HG03558 (cell line): ENCODE data around the gene HFE.
"Not testable (repeated sequence)": the region's sequence is repeated elsewhere in the genome, so short reads cannot be mapped to it uniquely, and the experiment has no call there.

ENCODE experiments used
- ATAC-seq: cut with Tn5 transposase; IDR thresholded peaks from one replicate; pipeline ENCODE4 v1.9.1; 2021; ENCODE audit warnings: moderate number of reproducible peaks; ENCODE audit not compliant: unreplicated experiment; ENCODE audit errors: extremely low read depth

The HFE gene

DNA sequence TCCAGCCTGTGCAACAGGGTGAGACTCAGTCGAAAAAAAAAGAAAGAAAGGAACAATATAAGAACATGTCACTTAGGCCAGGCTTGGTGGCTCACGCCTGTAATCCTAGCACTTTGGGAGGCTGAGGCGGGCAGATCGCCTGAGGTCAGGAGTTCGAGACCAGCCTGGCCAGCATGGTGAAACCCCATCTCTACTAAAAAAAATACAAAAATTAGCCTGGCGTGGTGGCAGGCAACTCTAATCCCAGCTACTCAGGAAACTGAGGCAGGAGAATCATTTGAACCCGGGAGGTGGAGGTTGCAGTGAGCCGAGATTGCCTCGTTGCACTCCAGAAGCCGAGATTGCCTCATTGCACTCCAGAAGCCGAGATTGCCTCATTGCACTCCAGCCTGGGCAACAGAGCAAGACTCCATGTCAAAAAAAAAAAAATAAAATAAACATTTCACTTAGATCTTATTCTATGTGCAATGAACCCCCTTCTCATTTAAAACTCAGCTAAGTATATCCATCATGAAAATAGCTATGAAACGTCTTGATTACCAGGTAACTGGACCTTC is 28.7 kb upstream of the HFE start:
- ATAC-seq: not testable (repeated sequence)

DNA sequence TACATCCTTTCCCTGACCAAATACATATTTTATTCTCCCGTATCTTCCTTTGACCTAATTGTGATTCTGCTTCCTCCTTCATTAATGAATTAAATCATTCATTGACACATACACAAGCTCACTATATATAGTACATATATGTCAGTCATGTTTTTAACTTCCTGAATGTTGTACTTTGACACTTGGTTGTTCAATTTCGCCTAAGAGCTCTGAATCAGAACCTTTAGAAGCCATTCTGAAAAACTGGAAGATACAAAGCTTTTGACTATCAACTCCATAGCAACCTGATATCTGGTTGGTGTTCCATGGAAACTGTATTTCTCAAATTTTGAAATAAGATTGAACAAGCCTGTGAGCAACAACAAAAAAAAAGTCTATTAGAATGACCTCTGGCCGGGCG is 27.3 kb upstream of the HFE start:
- ATAC-seq: no peak

DNA sequence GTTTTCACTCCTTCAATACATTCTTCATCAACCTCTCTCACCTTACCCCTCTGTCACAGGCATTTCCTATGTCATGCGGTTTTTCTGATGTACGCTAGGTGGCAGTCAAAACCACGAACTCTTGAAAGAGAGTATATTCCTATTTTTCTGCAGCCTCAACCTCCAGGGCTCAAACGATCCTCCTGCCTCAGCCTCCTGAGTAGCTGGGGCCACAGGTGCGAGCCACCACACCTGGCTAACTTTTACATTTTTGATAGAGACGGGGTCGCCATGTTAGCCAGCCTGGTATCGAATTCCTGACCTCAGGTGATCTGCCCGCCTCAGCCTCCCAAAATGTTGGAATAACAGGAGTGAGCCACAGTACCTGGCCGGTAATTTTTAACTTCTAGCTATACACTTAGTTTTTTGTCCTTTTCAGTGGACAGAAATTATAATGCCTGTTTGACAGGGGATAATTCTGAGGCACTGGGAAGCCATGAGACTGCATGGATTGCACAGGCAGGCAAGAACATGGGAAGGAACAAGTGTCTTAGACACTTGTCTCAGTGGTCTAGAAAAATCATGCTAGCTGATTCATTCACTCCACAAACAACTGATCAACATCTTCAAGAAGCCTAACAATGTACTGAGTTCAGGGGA is 22.5 kb upstream of the HFE start:
- no peak for ATAC-seq

DNA sequence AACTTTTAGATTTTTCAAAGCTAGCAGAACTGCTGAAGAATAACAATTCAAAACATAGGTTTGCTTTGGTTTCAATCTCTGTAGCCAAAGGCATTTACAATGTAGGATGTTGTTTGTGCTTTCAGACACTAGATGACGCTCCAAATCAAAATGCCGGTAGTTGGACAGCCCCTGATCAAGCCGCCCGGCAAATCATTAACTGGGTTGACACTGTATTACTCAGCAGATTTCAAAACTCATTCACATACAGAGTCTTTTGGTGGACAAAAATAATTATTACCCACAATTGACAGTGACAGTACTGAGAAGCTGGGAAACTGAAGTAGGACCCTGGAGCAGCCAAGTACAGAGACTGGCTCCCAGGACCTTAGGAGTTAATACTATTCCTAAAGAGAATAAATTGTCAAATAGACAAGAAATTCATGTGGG is 21.3 kb upstream of the HFE start:
- ATAC-seq: peak; percentile 69

DNA sequence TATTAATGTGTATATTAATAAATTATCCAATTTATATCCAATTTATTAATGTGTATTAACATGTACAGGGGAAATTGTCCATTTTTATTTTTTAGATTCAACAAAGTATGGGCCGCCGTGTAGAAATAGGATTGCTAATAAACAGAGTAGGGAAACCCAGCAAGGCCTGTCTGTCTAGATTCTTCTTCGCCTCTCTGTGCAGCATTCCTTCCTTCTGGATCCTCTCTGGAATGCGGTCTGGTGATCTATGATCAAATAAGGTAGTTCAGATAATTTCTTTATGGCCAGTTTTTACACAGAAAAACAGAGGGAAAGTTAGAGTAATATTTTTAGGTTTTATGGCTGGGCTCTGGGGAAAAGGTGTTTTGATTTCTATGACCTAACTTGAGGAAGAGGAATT is 19.9 kb upstream of the HFE start:
- no peak for ATAC-seq

DNA sequence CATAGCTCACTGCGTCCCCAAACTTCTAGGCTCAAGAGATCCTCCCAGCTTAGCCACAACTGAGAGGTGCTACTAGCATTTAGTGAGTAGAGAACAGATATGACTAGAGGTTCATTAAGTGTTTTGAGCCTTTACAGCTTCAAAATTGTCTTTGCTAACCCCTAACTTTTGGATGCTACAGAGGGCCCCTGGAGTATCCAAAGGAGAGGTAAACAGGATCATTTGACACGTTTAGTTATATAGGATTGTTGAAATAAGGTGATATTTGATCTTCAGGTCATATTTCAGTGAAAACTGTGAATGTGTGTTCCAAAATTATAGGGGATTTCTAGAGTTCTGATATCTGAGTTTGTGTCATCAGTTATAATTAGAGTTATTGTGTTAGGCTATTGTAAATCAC is 19.2 kb upstream of the HFE start:
- ATAC-seq: no peak

DNA sequence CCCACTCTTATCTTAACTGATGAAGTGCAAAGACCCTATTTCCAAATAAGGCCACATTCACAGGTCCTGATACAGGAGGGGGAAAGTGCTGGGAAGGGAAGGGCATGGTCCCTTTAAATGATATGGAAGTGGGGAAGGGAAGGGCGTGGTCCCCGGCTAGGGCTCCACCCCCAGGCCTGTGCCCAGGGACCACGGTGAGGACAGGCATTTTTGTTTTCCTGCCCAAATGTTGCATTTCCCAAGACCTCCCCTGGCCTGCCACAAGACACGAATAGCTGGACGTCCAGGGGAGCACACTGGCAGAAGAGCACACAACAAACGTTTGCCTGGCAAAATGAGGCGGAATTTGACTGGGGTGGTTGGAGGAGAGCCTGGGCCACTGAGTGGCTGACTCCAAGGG is 16.1 kb upstream of the HFE start:
- no peak for ATAC-seq

DNA sequence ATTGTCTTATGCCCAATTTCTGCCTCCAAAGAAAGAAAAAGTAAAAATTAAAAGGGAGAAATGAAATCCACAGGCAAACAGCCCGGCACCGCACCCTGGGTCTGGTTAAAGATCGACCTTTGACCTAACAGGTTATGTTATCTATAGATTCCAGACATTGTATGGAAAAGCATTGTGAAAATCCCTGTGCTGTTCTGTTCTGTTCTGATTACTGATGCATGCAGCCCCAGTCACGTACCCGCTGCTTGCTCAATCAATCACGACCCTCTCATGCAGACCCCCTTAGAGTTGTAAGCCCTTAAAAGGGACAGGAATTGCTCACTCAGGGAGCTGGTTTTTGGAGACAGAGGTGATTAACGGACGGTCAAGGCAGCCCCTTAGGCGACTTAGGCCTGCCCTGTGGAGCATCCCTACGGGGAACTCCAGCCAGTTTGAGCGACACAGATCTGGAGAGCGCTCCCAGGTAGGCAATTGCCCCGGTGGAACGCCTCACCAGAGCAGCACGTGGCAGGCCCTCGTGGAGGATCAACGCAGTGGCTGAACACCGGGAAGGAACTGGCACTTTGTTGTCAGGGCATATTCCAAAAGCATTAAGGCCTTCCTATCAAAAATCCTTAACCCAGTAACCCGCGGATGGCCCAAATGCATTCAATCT is 12.0 kb upstream of the HFE start:
- no peak for ATAC-seq

DNA sequence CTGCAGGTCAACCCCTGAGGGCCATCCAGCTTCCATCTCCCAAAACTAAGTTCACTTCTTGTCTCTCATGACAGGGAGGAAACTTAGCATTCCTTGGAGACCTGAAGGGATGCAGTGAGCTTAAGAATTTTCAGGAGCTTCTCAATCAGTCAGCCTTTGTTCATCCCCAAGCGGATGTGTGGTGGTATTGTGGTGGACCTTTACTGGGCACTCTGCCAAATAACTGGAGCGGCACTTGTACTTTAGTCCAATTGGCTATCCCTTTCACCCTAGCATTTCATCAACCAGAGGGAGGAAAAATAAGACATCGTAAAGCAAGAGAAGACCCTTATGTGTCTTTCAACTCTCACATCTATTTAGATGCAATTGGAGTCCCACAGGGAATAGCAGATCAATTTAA is 9.2 kb upstream of the HFE start:
- not testable (repeated sequence) for ATAC-seq

DNA sequence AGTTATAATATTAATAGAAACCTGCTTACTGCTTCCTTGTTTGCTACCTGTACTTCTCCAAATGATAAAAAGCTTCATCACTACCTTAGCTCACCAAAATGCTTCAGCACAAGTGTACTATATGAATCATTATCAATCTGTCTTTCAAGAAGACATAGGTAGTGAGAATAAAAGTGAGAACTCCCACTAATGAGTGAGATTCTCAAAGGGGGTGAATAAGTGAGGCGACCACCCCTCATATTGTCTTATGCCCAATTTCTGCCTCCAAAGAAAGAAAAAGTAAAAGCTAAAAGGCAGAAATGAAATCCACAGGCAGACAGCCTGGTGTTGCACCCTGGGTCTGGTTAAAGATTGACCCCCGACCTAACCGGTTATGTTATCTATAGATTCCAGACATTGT is 6.1 kb upstream of the HFE start:
- not testable (repeated sequence) for ATAC-seq

DNA sequence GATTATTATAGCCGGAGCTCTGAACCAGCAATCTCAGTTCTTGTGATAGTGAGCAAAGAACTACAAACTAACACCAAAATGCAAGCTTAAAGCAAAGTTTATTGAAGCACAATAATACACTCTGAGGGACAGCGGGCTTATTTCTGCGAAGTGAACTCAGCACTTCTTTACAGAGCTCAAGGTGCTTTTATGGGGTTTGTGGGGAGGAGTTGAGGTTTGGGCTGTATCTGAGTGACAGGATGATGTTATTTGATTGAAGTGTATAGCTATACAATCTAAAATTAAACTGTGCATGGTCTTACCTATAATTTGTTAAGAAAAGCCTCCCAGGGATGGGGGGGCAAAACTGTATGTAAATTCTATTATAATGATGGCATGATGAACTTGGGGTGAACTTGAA is 1.0 kb upstream of the HFE start:
- no peak for ATAC-seq

DNA sequence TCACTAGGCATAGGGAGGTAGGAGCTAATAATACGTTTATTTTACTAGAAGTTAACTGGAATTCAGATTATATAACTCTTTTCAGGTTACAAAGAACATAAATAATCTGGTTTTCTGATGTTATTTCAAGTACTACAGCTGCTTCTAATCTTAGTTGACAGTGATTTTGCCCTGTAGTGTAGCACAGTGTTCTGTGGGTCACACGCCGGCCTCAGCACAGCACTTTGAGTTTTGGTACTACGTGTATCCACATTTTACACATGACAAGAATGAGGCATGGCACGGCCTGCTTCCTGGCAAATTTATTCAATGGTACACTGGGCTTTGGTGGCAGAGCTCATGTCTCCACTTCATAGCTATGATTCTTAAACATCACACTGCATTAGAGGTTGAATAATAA is 1.1 kb downstream of the HFE start:
- no peak for ATAC-seq

DNA sequence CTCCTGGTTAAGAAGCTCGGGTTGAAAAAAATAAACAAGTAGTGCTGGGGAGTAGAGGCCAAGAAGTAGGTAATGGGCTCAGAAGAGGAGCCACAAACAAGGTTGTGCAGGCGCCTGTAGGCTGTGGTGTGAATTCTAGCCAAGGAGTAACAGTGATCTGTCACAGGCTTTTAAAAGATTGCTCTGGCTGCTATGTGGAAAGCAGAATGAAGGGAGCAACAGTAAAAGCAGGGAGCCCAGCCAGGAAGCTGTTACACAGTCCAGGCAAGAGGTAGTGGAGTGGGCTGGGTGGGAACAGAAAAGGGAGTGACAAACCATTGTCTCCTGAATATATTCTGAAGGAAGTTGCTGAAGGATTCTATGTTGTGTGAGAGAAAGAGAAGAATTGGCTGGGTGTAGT is 2.0 kb downstream of the HFE start:
- ATAC-seq: no peak

DNA sequence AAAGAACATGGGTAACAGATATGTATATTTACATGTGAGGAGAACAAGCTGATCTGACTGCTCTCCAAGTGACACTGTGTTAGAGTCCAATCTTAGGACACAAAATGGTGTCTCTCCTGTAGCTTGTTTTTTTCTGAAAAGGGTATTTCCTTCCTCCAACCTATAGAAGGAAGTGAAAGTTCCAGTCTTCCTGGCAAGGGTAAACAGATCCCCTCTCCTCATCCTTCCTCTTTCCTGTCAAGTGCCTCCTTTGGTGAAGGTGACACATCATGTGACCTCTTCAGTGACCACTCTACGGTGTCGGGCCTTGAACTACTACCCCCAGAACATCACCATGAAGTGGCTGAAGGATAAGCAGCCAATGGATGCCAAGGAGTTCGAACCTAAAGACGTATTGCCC is 5.2 kb downstream of the HFE start:
- ATAC-seq: no peak

DNA sequence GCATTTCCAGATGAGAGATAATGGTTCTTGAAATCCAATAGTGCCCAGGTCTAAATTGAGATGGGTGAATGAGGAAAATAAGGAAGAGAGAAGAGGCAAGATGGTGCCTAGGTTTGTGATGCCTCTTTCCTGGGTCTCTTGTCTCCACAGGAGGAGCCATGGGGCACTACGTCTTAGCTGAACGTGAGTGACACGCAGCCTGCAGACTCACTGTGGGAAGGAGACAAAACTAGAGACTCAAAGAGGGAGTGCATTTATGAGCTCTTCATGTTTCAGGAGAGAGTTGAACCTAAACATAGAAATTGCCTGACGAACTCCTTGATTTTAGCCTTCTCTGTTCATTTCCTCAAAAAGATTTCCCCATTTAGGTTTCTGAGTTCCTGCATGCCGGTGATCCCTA is 6.8 kb downstream of the HFE start:
- no peak for ATAC-seq

DNA sequence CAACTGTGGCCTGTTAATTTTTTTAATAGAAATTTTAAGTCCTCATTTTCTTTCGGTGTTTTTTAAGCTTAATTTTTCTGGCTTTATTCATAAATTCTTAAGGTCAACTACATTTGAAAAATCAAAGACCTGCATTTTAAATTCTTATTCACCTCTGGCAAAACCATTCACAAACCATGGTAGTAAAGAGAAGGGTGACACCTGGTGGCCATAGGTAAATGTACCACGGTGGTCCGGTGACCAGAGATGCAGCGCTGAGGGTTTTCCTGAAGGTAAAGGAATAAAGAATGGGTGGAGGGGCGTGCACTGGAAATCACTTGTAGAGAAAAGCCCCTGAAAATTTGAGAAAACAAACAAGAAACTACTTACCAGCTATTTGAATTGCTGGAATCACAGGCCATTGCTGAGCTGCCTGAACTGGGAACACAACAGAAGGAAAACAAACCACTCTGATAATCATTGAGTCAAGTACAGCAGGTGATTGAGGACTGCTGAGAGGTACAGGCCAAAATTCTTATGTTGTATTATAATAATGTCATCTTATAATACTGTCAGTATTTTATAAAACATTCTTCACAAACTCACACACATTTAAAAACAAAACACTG is 10.1 kb downstream of the HFE start:
- ATAC-seq: no peak

DNA sequence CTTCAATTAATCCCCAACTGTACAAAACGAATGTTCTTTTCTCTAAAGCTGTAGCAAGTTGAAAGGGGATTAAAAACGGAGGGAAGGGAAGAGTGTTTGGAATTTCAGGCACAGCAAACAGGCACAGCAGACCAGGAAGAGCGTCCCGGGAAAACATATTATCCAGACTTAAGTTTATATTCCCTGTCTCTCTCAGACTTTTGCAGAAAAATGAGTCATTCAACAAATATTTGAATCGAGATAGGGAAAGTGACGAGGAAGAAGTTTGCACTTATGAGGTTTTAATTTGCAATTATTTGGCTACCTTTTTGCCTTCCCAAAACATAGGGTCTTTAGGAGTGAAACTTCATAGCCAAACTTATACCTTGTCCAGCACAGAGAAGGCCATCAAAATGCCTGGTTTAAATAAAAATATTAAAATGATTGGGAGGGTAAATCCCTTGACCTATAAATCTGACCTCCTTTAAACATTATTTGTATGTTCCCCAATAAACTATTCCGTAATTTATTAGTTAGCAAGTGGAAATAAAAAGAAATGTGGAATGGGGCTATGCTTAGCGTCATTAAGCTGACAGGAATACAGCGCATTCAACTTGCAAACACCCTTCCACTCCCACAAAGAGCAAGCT is 16.0 kb downstream of the HFE start:
- peak; percentile 49 for ATAC-seq

DNA sequence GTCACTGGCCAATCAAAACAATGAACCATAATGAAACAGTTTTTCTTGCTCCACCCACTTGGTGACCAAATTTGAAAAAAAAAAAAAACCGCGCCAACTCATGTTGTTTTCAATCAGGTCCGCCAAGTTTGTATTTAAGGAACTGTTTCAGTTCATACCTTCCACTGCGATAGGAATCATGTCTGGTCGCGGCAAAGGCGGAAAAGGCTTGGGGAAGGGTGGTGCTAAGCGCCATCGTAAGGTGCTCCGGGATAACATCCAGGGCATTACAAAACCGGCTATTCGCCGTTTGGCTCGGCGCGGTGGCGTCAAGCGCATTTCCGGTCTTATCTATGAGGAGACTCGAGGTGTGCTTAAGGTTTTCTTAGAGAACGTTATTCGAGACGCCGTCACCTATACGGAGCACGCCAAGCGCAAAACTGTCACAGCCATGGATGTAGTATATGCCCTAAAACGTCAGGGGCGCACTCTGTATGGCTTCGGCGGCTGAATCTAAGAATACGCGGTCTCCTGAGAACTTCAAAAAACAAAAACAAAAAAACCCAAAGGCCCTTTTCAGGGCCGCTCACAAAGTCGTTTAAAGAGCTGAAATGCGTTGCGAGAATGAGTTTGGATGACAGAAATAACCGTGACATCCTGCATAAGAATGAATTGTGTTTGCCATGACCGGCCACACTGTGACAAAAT is 16.7 kb downstream of the HFE start:
- ATAC-seq: peak; percentile 56

DNA sequence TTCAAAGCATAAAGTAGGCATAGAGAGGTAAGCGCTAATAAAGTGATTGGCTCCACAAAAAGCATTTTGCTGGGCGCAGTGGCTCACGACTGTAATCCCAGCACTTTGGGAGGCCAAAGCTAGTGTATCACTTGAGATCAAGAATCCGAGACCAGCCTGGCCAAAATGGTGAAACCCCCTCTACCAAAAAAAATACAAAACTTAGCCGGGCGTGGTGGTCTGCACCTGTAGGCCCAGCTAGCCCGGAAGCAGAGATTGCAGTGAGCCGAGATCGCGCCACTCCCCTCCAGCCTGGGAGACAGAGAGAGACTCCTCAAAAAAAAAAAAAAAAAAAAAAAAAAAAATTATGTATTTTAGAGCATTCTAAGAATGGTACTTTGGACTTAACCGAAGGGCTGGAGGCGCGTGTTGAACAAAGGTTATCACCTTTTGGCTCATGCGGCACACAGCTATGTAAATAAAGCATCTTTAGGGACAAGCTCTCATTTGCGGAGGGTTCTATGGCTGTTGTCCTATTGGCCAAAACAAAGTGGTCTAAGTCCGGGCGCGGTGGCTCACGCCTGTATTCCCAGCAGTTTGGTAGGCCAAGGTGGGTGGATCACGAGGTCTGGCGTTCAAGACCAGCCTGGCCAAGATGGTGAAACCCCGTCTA is 17.4 kb downstream of the HFE start:
- ATAC-seq: no peak

DNA sequence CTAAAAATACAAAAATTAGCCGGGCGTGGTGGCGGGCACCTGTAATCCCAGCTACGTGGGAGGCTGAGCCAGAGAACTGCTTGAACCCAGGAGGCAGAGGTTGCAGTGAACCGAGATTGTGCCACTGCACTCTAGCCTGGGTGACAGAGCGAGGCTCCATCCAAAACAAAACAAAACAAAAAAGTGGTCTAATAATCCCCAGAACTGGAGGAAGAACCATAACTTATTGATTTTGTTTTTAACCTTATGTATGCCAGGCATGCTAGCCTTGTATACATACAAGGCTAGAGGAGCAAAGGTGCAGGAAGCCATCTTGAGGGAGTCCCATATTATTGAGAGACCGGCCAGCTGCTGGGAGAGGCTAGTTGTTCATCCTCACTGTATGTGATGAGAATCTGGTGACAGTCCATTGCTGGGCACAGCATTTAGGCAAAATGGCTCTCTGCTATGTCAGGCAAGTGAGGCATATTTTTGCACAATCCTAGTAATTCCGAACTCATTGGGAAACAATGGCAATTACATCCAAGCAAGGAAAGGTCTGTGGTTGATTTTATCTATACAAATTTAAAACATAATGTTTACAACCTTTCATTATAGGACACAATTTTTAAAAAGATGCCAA is 18.0 kb downstream of the HFE start:
- no peak for ATAC-seq
